ENCODE measurements around the gene INO80D.

DNA sequence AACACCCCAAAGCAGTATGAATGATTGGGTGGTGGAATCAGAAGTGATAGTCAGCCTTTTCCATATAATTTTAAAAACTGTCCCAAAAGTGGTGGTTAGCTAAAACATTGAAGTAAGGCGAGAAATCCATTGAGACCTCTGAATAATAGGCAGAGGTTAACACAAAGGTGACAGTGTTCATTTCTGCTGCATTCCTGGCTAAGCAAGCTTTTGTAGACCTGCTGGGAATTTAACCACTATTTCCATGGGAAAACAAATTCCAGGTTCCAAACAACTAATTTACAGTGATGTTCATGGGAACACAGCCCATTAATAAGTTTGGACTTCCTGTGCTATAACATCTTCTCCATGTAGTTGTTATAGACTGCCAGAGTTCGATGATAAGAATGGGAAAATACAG lies 6.3 kb upstream of the INO80D start:
- TF ChIP-seq, protein P1, sequence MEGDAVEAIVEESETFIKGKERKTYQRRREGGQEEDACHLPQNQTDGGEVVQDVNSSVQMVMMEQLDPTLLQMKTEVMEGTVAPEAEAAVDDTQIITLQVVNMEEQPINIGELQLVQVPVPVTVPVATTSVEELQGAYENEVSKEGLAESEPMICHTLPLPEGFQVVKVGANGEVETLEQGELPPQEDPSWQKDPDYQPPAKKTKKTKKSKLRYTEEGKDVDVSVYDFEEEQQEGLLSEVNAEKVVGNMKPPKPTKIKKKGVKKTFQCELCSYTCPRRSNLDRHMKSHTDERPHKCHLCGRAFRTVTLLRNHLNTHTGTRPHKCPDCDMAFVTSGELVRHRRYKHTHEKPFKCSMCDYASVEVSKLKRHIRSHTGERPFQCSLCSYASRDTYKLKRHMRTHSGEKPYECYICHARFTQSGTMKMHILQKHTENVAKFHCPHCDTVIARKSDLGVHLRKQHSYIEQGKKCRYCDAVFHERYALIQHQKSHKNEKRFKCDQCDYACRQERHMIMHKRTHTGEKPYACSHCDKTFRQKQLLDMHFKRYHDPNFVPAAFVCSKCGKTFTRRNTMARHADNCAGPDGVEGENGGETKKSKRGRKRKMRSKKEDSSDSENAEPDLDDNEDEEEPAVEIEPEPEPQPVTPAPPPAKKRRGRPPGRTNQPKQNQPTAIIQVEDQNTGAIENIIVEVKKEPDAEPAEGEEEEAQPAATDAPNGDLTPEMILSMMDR (IDR thresholded peaks at IDR 0.05): no peak
- no peak for TF ChIP-seq POLR2A (IDR thresholded peaks at IDR 0.05)
